Smooth muscle cell of the coronary artery (primary cell): ENCODE results near the gene NME5. TPM values are rescaled to one million over a fixed set of nuclear protein-coding genes. Genes with fewer than 3 reads are reported as not detected.

Experiments
- total RNA-seq: library from RNA; depleted of rRNA; stranded (reverse); fragments of >200 nt; gene quantifications from 2 replicates; pipeline ENCODE4 v1.2.3, GENCODE V29; 2014; ENCODE audit warnings: low replicate concordance

The NME5 gene, protein sequence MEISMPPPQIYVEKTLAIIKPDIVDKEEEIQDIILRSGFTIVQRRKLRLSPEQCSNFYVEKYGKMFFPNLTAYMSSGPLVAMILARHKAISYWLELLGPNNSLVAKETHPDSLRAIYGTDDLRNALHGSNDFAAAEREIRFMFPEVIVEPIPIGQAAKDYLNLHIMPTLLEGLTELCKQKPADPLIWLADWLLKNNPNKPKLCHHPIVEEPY
- 0.60 and 2.1 TPM in 2 replicates for total RNA-seq

DNA sequence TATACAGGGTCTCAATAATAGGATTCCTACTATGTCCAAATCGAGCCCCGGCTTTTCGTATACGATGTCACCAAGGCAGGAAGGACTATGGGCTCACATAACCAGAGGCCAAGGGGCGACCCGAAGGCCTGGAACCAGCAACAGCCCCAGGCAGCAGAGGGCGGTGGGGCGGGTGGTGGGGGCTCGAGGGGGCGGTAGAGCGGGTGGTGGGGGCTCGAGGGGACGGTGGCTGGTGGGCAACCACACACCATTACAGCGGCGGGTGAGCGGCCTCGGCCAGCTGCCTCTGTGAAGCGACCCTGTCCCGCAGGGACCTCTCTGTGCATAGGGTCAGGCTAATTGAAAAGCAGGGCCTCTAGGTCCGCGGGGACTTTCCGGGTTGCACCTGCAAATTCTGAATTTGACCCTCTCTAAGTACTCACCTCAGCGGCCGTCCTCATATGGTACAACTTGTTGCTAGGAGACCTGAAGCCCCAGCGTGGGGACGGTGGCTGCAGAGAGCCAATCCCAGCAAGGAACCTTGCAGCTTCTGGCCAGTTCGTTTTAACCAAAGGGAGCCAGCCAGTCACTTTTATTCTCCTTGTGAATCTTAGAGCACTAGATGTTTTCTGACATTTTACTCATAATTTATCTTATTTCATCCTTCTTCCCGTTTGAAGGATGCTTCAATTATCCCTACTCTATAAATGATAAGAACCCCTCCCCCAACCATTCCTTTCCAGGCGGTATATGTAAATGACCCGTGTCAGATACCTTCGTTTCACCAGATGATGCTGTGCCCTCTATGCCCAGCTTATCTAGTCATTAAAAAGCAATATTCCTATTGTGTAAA lies at the start of gene NME5:
TSS of gene NME5 (minus strand) at position 480 of the 832 bp plus-strand sequence. CDS start 648 bp downstream, outside the sequence.

GRCh38 chr5:138178516-138179276 lies 39.5 kb upstream of the NME5 start, which contains the start of the genes BRD8 and KIF20A:
Gene BRD8, minus strand, starts transcription at chr5:138178630. Its CDS starts 16 bp downstream, at chr5:138178614.
Gene KIF20A, plus strand, starts transcription at chr5:138179112. Its CDS starts 569 bp downstream, at chr5:138179681.

DNA sequence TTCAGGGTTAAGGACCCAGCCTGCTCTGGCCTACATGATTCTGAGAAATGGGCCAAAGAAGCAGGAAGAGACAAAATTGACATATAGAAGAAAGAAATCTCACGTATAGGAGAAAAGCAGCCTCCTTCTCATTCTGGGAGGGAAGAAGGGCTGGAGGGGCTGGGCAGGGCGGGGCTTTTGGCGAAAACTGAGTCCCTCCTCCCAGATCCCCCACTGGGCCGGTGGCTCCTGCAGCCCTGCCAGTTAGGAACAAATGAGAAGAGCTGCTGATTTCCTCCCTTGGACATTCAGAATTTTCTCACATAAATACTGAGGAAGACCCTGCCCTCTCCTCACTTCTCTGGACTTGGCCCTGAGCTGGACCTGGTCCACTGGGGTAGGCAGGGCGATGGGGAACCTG lies 55.5 kb downstream of the NME5 start, which contains the start of gene WNT8A:
TSS of gene WNT8A (plus strand) at position 332 of the 400 bp plus-strand sequence. CDS start 95 bp downstream, outside the sequence.

Other genes starting within 250 kb of the NME5 start
- gene PKD2L2, start 250.0 kb downstream of the NME5 start, total RNA-seq, result not detected in 2 replicates
- 9.5 and 33.7 TPM in 2 replicates for gene FAM13B, start 106.3 kb downstream of the NME5 start, total RNA-seq
- gene WNT8A, start 55.4 kb downstream of the NME5 start, total RNA-seq, result not detected in 2 replicates
- gene BRD8, start 39.2 kb upstream of the NME5 start, total RNA-seq, result 23.1 and 55.2 TPM in 2 replicates
- gene KIF20A, start 39.7 kb upstream of the NME5 start, total RNA-seq, result 1.5 and 17.1 TPM in 2 replicates
- 13.0 and 19.2 TPM in 2 replicates for gene CDC23, start 73.9 kb upstream of the NME5 start, total RNA-seq
- gene GFRA3, start 135.2 kb upstream of the NME5 start, total RNA-seq, result under 0.01 TPM in 1 of 2 replicates, not detected in the other
- 2.3 TPM in 1 of 2 replicates, not detected in the other for gene CDC25C, start 192.4 kb upstream of the NME5 start, total RNA-seq
- gene FAM53C, start 198.8 kb upstream of the NME5 start, total RNA-seq, result 28.0 and 60.0 TPM in 2 replicates
- 25.7 and 26.9 TPM in 2 replicates for gene KDM3B, start 213.3 kb upstream of the NME5 start, total RNA-seq